SHP77 (cell line): ENCODE measurements around the gene KIF1A.
"Not testable (repeated sequence)": the region's sequence is repeated elsewhere in the genome, so short reads cannot be mapped to it uniquely, and the experiment has no call there.

Source experiments
- DNase-seq, 2 experiments: peaks; one replicate each; lab custom pipeline; 2025; lab: John Stamatoyannopoulos, UW

The KIF1A gene

DNA sequence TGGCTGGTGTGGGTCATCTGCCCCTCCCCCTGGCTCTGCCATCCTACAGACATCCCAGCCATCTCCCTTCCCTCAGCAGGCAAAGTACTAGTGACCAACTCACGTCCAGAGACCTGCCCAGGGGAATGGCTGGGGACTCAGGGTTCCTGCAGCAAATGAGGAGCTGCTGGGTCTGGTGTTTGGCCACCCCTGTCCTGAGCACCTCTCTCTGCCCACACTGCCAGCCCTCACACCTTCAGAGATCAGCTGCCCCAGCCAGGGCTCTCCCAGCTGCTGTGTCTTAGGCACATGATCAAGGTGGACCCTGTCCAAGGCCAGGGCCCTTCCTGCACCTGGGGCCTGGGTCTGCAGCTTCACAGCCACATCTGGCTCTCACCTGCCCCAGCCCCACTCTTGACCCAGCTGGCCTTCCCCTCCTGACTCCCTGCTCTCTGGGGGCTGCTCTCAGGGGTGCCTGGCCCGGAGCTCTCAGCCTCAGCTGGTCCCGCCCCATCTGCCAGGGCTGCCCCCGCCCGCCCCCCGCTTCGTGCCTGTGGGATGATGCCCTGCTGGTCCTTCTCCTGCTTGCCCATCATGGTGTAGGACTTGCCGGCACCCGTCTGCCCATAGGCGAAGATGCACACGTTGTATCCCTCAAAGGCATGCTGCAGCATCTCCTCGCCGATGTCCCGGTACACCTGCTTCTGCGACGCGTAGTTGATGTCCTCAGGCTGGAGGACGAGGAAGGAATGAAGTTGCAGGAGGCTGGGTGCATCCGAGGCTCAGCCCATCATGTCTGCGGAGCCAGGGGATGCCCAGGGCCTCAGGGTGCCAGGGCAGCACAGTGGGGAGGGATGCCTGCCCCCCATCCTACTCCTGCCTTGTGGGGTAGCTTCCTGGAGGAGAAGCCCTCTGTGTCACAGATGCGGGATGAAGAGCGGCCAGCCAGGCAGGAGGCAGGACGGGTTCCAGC, 32.2 kb downstream of the KIF1A start:
- DNase-seq = no peak

DNA sequence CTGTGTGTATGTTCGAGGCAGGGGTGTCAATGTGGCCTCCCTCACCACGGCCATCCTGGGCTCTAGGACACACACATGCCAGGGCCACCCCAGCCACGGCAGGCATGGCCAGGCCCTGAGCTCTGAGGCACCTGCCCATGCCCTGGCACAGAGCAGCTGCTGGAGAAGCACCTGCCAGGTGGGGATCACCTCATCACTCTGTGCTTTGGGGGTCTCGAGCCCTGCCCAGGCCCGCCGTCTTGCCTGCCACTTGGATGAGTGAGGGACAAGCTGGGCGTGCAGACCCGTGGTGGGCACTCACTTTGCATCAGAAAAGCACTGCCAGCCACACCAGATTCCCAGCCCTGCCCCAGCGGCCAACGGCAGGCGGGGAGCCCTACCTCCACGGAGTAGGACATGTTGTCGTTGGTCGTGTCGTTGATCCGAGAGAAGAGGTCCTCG, 33.1 kb downstream of the KIF1A start:
- no peak for DNase-seq

DNA sequence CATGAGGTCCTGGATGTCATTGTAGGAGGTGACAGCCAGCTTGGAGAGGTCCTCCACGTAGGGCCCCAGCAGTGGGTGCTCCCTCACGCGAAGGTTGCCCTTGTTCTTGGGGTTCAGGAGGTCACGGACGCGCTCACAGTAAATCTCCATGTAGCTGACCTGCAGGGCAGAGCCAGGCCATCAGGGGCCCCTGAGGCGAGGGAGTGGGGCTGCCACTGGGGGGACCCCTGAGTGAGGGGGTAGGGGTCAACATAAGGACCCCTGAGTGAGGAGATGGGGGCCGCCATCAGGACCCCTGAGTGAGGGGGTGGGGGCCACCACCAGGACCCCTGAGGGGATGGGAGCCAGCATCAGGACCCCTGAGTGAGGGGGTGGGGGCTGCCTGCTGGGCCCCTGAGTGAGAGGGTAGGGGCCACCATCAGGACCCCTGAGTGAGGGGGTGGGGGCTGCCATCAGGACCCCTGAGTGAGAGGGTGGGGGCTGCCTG, 33.6 kb downstream of the KIF1A start:
- DNase-seq = no peak

DNA sequence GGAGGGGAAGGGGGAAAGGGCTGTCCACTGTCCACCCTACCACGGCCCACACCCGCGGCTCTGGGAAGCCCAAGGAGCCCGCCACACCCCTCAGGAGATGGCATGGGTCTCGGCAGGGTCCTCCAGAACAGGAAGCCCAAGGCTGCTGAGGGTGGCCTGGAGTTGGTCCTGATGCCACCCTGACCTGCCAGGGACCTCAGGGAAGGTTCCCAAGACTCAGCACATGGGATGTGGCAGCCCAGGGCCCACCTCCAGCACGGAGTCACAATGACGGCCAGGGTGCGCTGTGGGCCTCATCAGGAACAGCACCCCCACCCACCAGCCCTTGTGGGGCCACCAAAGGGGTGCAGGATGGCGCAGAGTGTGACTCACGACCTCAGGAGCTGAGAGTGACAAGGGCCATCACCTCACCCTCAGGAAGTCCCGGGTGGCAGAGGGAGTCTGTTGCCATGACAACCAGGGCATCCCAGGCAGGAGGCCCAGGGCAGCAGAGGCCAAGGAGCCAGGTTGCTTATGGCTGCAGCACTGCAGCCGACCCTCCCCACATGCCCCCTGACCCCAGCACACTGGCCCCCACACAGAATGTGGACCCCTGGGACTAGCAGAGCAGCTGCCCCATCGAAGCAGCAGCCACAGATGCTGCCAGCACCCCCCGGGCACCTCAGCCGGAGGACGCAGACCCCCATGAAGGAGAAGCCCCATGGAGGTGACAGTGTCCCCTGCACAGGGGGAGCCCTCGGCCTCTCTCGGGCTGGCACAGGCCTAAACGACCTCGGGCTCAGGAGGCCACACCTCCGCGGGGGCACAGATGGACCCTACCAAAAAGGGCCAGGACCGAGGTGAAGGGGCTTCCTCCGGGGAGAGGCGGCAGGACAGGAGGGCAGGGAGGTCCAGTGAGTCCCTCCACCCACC, 34.3 kb downstream of the KIF1A start:
- DNase-seq = no peak

DNA sequence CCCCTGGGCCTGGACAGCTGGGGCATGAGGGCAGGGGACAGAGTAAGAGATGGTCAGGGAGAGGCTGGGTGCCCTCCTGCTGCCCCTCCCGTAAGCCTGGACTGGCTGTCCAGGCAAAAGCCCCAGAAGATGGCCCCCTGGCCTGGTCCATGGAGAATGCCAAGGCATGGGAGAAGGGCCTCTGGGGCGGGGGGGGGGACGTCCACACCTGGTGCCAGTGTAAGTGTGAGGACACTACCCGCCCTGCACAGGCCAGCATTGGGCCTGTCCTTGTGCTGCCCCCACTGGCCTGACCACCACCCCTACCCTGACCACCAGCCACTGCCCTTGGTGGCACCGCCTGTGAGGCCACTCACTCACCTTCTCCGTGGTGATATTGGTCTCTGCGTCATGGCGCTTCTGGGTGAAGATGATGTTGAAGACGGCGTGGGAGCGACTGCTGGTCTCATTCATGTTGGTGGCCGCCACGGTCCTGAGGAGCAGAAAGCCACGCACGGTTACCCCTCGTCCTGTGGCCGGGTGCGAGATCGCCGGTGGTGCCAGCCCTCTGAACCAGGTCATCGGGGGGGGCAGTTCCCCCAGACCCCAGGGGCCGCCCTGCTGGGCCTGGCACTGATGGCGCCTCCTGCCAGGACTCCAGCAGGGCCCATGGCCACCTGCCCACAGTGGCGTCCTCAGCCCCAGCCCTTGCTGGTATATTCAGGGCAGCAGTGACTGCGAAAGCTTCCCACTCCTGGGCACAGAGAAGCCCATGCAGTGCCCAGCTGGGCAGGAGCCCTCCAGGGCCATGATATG, 35.2 kb downstream of the KIF1A start:
- DNase-seq = no peak

DNA sequence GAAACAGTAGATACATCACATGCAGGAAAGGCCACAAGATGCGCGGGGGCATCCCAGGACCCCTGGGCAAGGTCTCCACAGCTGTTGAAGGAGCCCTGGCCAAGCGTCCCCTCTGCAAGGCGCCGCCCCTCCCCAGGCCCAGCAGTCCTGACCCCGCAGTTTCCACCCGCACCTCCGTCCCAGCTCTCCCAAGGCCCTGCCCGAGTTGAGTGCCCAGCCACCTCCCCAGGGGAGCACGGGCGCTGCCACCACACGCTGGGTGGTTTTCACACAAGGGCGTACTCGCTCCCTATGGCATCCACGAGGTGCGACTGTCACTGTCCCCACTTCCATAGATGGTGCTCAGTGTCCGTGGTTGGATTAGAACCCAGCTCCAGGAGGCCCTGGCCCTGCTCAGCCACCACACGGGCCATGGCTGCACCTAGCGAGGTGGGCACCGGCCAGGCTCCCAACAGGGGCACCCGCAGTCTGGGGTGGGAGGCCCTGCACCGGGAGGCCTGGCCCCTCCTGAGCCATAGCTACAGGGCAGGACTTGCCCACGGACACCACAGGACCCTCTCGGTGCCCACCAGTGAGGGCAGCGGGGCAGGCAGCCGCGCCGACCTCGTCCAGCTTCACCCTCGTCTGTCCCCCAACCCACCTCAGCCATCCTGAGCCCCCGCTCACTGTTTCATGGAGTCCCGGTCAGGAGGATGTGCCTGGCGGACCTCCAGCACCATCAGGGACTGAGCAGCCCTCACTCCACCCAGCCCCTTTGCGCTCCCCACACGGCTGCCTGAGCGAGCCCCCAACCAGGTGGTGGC, 36.0 kb downstream of the KIF1A start:
- no peak for DNase-seq

DNA sequence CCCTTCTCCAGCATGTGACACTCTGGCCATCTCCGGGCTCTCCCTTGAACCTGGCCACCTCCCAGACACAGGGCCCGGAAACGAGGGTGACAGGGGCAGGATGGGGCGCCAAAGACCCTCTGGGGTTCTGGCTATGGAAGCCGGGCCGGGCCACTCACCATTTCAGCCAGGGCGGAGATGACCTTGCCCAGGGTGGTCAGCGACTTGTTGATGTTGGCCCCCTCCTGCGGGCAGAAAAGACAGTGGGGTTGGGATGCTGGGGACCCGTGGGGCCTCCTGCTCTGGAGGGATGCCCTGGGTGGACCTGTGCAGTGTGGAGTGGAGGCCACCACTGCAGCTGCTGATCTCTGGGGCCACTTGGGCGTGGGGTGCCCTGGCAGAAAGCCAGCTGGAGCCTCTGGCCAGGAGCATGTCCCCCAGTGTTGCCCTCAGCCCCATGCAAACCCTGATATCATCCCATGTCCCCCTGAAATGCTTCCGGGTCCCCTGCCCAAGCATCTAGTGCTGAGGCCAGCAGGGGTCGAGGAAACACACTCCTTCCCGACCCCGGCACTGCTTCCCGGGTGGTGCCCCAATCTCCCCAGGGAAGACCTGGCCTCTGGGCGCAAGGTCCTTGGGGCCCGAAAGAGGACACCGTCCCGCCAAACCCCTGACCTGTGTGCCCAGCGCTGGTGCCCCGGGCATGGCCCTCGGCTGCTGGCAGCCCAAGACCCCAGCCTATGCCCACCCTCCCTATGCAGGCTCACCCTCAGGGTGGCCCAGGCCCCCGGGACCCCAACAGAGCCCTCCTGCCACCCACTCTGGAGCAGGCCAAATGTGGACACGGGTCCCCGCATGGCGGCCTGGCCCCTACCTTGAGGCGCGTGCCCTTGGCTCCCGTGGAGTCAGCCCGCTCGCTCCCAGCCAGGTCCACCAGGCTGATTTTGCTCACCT, 36.9 kb downstream of the KIF1A start:
- no peak for DNase-seq

DNA sequence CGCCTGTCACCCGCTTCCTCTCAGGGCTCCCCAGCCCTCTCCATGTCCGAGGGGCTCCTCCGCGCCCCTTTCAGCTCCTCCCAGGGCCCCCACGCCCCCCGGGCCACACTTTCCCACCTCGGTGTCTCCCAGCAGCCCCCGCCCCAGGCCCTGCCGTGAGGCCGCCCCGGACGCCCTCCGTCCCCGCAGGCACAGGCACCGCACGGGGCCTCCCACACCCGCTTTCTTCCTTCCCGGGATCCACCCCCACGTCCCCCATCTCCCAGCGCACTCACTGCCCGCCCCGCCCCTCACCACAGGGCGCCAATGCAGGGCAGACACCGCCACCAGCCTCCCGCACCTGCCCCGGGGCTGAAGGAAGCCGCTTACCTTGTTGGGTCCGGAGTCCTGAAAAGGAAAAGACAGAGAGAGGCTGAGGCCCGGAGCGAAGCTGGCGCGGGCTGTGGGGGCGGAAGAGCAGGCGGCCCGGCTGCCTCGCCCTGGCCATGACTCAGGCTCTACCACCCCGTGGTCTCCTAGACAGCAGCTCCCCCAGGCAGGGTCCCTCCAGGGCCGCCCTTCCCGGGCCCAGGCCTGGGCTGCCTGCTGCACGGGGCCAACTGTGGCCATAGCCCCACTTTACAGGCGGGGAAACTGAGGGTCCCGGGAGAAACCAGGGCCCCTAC, 37.7 kb downstream of the KIF1A start:
- no peak for DNase-seq

DNA sequence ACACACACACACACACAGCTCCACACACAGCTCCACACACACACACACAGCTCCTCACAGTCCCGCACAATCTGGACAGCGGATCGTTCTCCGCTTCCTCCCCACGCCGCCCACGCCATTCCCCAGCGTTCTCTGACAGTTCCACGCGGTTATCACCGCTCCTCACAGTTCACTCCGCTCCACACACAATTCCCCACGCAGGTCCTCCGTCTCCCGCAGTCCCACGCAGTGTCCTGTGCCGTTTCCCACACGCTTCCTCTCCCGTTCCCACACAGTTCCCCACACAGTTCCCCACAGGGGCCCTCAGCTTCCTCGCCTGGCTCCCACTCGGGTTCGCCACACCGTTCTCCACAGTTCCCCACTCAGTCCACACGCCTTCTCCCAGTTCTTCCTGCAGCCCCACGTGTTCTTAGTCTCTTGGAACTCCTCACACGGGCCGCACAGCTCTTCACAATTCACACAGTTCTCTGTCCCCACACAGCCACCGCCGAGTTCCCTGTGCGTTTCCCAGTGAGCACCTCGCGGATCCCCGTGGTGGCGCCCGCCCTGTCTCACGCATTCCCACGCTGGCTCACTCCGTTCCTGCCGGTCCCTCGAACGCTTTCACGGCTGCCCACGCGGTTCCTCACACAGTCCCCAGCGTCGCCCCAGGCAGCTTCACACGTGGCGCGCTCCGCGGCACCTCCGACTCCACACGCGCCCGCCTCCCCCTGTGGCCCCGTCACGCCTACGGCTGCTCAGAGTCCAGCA, 38.4 kb downstream of the KIF1A start:
- no peak for DNase-seq

DNA sequence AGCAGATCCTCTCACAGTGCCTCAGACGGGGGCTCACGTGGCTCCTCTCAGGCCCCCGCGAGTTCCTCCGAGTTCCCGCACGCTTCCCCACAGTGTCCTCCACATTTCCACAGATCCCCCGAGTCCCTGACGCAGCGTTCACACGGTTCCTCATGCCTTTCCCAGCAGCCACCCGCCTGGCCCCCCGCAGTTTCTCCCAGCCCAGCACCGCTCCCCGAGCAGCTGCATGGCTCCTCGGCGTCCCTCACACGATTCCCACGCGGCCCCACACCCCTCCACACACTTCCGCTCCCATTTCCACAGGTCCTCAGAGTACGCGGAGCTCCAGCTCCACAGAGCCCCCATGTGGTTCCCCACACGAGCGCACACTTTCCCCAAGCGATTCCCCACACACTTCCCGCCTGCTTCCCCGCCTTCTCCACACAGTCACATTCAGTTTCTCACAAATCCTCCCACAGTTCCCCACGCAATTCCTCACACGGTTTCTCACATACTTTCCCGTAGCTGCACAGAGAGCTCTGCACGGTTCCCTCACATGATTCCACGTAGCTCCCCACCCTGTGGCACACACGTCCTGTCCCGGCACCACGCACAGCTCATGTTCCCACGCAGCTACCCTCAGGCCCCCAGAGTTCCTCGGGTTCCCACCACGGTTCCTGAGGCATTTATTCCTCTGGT, 39.9 kb downstream of the KIF1A start:
- DNase-seq = no peak

DNA sequence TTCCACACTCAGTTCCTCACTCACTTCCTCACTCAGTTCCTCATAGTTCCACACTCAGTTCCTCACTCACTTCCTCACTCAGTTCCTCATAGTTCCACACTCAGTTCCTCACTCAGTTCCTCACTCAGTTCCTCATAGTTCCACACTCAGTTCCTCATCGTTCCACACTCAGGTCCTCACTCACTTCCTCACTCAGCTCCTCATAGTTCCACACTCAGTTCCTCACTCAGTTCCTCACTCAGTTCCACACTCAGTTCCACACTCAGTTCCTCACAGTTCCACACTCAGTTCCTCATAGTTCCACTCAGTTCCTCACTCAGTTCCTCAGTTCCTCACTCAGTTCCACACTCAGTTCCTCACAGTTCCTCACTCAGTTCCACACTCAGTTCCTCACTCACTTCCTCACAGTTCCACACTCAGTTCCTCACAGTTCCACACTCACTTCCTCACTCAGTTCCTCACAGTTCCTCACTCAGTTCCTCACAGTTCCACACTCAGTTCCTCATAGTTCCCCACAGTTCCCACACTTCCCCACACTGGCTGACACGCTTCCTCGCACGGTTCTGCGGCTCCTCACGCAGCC, 40.7 kb downstream of the KIF1A start:
- not testable (repeated sequence) for DNase-seq

DNA sequence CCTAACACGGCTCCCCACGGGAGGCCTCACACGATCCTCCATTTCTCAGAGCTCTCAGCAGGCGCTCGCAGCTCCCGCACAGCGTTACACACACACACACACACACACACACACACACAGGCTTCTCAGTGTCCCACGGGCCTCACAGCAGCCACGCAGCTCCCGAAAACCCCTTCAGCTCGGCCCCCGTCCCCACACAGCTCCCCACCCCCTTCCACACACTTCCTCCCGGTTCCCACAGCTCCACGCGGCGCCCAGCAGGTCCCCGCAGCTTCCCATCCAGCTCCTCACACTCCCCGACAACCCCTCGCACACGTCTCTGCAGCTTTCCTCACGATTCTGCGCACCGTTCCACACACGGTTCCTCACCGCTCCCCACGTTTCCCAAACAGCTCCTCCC, 41.6 kb downstream of the KIF1A start:
- no peak for DNase-seq

DNA sequence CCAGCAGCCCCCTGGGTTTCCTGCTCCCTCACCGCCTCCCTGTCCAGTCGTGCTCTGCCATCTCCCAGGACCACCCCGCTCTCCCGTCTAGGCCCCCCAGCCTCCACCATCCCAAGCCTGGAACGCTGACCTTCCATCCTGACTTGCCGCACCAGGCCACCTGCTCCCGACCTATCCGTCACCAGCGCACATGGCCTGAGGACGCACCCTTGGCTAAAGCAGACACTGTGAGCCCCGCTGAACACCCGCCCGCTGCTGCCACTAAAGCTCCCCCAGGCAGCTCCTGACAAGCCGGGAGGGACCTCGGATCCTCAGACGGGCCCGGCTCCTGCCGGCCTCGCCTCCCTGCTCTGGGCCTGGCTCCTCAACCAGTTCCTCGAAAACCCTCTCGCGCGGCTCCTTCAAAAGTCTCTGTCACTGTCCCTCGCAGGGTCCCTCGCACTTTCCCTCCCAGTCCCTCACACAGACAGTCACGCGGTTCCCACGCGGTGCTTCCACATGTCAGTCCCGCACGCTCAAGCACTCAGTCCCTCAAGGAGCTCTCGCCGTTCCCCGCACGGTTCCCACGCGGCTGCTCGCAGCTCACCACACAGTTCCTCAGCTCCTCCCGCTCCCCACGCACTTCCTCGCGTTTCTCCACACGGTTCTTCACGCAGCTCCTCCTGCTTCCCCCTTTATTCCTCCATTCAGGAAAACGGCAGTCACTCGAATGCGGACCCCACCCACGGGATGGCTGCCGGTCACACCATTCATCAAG, 42.4 kb downstream of the KIF1A start:
- no peak for DNase-seq

DNA sequence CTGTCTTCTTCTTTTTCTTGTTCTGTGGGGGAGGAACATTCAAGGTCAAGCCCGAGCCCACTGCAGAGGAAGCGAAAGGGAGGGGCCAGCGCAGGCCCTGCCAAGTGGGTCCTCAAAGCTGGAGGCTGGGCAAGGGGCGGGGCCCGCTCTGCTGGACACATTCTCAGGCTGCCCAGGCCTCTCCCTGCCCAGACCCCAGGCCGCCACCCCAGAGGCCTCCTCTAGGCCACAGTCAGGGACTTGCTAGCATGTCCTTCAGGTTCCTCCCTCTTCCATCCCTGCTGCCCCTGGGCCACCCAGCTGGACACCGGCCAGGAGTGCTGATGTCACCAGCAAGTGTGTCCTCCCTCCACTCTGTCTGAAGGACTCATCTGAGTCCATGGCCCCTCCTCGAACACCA, 44.1 kb downstream of the KIF1A start:
- DNase-seq = no peak

DNA sequence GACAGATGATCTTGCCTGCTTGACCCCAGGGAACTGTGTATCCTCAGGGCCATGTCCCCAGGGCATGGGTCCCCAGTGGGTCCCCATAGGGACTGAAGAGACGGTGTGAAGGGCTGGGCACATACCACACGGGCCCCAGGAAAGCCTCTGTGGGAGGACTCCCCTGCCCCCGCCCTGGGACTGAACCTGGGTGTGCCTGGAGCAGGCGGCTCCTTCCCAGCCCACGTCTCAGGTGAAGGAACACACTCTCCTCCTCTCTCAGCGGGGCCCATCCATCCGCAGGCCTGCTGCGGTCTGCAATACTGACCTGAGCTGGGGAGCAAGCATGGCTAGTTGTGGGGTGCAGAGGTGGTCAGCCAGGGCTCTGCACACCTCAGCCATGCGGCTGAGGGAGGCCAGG, 45.2 kb downstream of the KIF1A start:
- DNase-seq = no peak

DNA sequence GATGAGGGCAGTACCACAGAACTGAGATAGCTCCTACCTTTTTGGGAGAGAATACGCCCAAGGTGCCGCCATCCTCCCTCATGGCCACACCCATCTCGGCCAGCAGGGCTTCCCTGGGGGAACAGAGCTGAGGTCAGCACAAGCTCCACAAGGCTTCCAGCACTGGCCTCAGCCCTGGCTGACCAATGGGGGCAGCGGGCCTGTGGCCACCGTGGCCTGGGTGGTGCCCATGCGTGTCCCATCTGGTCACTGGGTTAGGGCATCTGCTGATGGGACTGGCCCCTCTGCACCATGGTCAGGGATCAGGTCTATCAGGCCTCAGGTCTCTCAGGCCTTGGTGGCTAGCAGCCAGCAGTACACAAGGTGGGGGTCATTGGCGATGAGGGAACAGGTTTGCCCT, 50.9 kb downstream of the KIF1A start:
- DNase-seq = no peak

DNA sequence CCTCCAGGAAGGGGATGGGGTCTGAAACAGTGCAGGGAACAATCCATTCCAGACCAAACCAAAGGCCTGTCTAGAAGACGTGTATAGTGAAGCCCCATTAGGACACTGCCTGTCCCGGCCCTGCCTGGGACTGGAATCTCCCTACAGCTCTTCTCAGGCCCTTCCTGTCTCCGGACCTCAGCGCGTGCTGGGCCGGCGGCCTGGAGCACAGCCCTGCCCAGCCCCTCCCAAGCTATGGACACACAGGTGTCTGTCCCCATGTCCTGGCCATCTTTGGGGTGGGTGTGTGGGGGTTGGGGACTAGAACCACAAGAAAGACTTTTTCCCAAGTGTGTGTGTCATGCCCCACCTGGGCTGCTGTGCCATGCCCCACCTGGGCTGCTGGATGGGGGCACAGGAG, 51.8 kb downstream of the KIF1A start:
- no peak for DNase-seq
